GM19372 (cell line): ENCODE measurements around the gene FNDC11.
"Not testable (repeated sequence)": the region's sequence is repeated elsewhere in the genome, so short reads cannot be mapped to it uniquely, and the experiment has no call there.

Experiments
- ATAC-seq: cut with Tn5 transposase; IDR thresholded peaks from one replicate; pipeline ENCODE4 v1.9.1; 2021; ENCODE audit warnings: mild to moderate bottlenecking, low read depth, moderate library complexity; ENCODE audit not compliant: unreplicated experiment

FNDC11 gene

GRCh38 chr20:63565021-63565698 lies 11.2 kb downstream of the FNDC11 start:
- no peak for ATAC-seq

GRCh38 chr20:63565699-63566335 lies 11.9 kb downstream of the FNDC11 start:
- no peak for ATAC-seq

GRCh38 chr20:63566395-63567135 lies 12.6 kb downstream of the FNDC11 start:
- ATAC-seq = no peak

- ATAC-seq = no peak
Measured at GRCh38 chr20:63567136-63567385, 13.1 kb downstream of the FNDC11 start.

- ATAC-seq = peak; percentile 53
Measured at GRCh38 chr20:63567386-63568169, 13.6 kb downstream of the FNDC11 start.

- ATAC-seq = no peak
Measured at GRCh38 chr20:63568170-63568981, 14.4 kb downstream of the FNDC11 start.

GRCh38 chr20:63568986-63569949 lies 15.3 kb downstream of the FNDC11 start:
- ATAC-seq = no peak

GRCh38 chr20:63570281-63571086 lies 16.5 kb downstream of the FNDC11 start:
- ATAC-seq = no peak

- not testable (repeated sequence) for ATAC-seq
Measured at GRCh38 chr20:63571087-63571478, 17.1 kb downstream of the FNDC11 start.

- ATAC-seq = no peak
Measured at GRCh38 chr20:63572071-63572787, 18.3 kb downstream of the FNDC11 start.

GRCh38 chr20:63572788-63573646 lies 19.1 kb downstream of the FNDC11 start:
- ATAC-seq = no peak

GRCh38 chr20:63573647-63574131 lies 19.7 kb downstream of the FNDC11 start:
- no peak for ATAC-seq

- ATAC-seq = no peak
Measured at GRCh38 chr20:63574156-63574828, 20.3 kb downstream of the FNDC11 start, which contains the start of gene HELZ2. HELZ2 (minus strand) TSS chr20:63574239; CDS start chr20:63572385, 1,854 bp downstream.

GRCh38 chr20:63574829-63575743 lies 21.1 kb downstream of the FNDC11 start:
- ATAC-seq = no peak

GRCh38 chr20:63576311-63576710 lies 22.4 kb downstream of the FNDC11 start:
- no peak for ATAC-seq
